Caki2 (cell line): ENCODE measurements around the gene PXN. TPM values are rescaled to one million over a fixed set of nuclear protein-coding genes. Genes with fewer than 3 reads are reported as not detected.

Experiments
- DNase-seq: peaks from one replicate; pipeline ENCODE4 v3.0.0-alpha.2; 2015; ENCODE audit warnings: low read depth
- in situ Hi-C: cut with HindIII; loops from 2 replicates; pipeline ENCODE4 v1.10.0; 2016; ENCODE audit warnings: low sequenced_read_pairs, low pct_unique_long_range_greater_than_20kb, mixed read lengths
- total RNA-seq: library from RNA; depleted of rRNA; stranded (reverse); fragments of >200 nt; shearing (Covaris generic); gene quantifications from 2 replicates; pipeline ENCODE4 v1.2.3, GENCODE V29; 2014; ENCODE audit warnings: low replicate concordance; rRNA removed

The PXN gene
- total RNA-seq, 1 experiment from 2014 or later = 8.2 TPM

- in situ Hi-C loops = no loop called here
- DNase-seq = no peak
Measured at GRCh38 chr12:120164293-120164692, 101.2 kb downstream of the PXN start.

GRCh38 chr12:120162763-120163162, 102.8 kb downstream of the PXN start:
- no peak for DNase-seq
- in situ Hi-C loops = no loop called here

GRCh38 chr12:120161852-120162251, 103.7 kb downstream of the PXN start:
- in situ Hi-C loops = no loop called here

More at GRCh38 chr12:120161852-120162251, 103.7 kb downstream of the PXN start:
- no peak for DNase-seq

Other genes with a start within 250 kb of the PXN start
- gene RAB35, start 149.0 kb downstream of the PXN start, total RNA-seq = 36.4 and 43.5 TPM in 2 replicates
- 44.3 and 51.5 TPM in 2 replicates for gene GCN1, start 71.0 kb downstream of the PXN start, total RNA-seq
- gene RPLP0, start 64.6 kb downstream of the PXN start, total RNA-seq = 5,858 and 6,047 TPM in 2 replicates
- gene RNU4-2, start 26.2 kb upstream of the PXN start, total RNA-seq = not detected in 2 replicates
- gene RNU4-1, start 27.5 kb upstream of the PXN start, total RNA-seq = not detected in 2 replicates
- gene SIRT4, start 36.6 kb upstream of the PXN start, total RNA-seq = 0.61 TPM in 1 of 2 replicates, not detected in the other
- not detected in 2 replicates for gene PLA2G1B, start 62.0 kb upstream of the PXN start, total RNA-seq
- gene MSI1, start 103.4 kb upstream of the PXN start, total RNA-seq = 0.29 TPM in 1 of 2 replicates, not detected in the other
- 793 and 854 TPM in 2 replicates for gene COX6A1, start 172.4 kb upstream of the PXN start, total RNA-seq
- 75.7 and 92.8 TPM in 2 replicates for gene TRIAP1, start 180.7 kb upstream of the PXN start, total RNA-seq
- gene GATC, start 180.7 kb upstream of the PXN start, total RNA-seq = 24.9 and 36.8 TPM in 2 replicates
- 336 and 419 TPM in 2 replicates for gene SRSF9, start 204.0 kb upstream of the PXN start, total RNA-seq
- gene DYNLL1, start 230.4 kb upstream of the PXN start, total RNA-seq = 551 and 600 TPM in 2 replicates